Eye (tissue), 1 donor: ENCODE results near the gene TENM4.
"Not testable (repeated sequence)": the region's sequence is repeated elsewhere in the genome, so short reads cannot be mapped to it uniquely, and the experiment has no call there.

Experiments
- DNase-seq: peaks from one replicate; pipeline ENCODE4 v3.0.0-alpha.2; 2015

Gene TENM4

DNA sequence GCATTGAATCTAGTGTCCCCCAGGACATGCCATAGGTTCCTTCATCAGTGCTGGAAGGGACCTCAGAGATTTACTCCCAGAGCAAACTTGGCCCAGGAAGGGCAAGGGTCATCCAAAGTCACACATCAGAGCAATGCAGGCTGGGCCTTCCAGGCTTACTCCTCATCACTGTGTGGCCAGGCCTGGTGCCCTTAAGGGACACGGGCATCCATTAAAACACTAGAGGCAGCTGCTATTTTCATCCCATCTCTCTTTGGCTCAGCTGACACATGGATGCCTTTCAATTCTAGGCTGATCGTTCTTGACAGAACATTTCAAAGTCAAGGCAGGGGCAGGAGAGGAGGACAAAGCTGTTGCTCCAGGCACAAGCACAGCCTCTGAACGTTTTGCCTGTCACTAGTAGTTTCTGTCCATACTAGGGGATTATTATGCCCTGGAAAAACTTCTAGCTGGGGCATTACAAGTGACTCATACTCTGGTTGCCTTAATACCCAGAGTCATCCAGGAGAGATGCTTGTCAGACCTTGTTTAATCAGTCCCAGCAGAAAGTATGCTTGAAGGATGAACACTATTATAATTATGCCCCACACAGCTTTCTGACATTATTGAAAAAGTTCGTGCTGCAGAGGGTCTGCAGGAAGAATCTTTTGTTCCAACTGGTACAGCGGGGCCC lies 240.3 kb downstream of the TENM4 start:
- DNase-seq = no peak

DNA sequence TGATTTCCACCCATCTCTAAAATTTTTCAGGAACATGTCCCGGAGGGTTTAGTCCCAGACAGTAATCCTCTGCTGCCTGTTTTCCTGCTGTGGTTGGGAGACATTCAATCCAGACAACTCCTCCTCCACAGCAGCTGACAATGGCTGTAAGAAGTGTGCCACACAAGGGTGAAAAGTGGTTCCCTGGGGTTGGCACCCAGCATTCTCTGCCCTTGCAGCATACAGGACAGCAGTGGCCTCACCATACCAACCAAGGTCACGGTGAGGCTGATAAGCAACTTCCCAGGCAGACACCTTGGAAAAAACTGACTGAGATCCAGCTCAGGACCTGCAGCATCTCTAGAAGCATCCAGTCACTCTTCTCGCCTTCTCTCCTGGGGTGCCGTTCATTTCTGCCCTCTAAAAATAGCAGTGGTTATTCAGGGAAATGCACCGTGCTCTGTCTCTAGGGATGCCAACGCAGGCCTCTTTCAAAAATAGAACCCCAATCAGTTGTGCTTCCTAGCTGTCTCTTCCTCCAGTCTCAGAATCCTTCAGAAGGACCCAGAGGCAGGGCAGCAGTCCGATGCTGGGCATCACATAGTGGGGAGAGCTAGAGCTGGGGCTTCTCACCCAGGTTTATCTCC lies 241.0 kb downstream of the TENM4 start:
- DNase-seq = no peak

DNA sequence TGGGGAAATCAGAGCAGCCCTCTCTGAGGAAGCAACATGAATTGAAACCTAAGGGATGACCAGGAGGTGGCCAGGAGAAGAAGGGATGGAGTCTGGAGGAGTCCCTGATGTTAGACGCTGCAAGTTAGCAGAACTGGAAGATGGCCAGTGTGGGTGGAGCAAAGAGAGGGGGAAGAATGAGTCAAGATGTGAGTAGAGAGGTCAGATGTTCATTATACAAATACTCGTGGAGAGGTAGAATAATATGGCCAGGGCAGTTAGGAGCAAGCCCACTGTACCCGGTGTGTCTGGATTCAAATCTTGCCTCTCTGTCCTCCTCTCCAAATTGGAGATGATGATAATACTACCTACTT lies 242.0 kb downstream of the TENM4 start:
- DNase-seq = no peak

DNA sequence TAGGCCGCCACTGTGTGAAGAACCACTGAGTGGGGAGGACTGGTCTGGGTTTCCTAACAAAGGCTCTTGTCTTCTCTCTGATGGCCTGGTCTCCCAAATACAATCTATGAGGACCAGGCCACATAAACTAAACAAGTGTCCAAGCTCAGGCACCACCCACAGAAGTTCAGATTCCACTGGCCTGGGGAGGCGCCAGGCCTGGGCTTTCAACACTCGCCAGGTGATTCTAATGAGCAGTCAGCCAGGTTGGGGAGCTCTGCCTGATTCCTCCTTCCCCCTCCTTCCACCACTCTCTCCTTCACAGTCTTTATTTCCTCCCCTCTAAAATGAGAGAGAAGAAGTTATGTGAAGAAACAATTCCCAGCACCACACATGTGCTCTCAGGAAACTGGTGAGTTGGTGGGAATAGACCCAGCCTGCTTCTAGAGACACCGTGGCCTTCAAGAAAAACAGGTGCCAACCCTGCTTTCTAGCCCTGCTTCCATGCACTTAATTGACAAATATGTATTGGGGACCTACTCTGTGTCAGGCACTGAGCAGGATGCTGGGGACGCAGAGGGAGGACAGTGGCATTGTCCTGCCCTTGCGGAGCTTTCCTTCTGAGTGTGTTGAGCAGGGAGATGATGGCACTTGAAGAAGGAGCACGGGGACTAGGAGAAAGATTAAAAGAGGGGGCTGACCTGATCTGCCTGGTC lies 242.5 kb downstream of the TENM4 start:
- DNase-seq = no peak

DNA sequence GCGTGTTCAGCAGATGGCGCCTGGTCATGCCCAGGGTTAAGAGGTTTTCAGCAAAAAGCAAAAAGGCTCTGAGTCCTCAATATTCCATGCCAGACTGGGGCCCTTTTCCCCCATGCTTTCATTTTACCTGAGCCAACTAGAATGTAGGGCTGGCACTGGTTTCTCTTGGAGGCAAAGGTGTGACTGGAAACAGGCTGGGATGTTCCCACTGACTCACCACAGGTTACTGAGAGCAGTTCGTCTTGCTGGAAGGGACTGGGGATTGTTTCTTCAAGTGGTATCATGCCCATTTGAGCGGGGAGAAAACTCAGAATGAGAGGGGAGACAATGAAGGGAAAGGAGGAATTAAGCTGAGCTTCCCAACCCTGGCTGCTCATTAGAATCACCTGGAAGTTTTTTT lies 243.9 kb downstream of the TENM4 start:
- DNase-seq = no peak

DNA sequence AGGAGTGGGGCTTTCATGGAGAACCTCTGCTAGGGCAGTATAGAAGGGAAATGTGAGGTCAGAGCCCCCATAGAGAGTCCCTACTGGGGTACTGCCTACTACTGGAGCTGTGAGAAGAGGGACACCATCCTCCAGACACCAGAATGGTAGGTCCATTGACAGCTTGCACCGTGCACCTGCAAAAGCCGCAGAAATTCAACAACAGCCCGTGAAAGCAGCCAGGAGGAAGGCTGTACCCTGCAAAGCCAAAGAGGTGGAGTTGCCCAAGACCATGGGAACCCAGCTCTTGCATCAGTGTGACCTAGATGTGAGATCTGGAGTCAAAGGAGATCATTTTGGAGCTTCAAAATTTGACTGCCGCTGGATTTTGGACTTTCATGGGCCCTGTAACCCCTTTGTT lies 245.6 kb downstream of the TENM4 start:
- no peak for DNase-seq

DNA sequence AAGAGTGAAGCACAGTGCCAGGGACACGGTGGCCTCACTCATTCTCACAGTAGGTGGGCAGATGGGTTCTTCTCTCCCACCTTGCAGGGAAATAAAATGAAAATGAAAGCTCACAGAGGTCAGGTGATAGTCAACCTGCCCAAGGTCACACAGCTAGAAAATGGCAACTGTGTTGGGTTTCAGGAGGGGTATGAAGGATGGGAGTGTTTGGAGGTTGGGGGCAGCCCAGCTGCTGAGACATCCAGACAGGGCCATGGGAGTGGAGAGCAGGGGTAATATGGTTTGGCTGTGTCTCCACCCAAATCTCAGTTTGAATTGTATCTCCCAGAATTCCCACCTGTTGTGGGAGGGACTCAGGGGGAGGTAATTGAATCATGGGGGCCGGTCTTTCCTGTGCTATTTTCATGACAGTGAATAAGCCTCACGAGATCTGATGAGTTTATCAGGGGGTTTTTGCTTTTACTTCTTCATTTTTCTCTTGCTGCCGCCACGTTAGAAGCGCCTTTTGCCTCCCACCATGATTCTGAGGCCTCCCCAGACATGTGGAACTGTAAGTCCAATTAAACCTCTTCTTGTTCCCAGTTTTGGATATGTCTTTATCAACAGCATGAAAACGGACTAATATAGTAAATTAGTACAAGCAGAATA lies 247.0 kb downstream of the TENM4 start:
- no peak for DNase-seq

DNA sequence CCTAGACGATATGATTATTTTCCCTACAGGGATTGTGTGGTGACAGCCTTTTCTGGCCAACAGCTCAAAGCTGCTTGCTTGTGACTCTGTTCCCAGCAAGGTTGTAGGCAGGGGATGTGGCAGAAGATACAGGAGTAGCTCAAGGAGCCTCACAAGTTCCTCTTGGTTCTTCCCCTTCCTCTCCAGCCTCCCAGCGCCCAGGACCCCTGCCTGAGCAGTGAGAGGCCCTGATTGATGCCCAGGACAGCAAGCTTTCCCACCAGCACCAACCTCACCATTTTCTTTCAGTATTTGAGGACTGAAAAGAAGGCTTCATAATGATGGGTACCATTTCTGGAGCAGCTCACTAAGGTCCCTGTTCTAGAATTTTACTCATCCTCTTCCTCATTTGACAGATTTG lies 248.0 kb downstream of the TENM4 start:
- no peak for DNase-seq

DNA sequence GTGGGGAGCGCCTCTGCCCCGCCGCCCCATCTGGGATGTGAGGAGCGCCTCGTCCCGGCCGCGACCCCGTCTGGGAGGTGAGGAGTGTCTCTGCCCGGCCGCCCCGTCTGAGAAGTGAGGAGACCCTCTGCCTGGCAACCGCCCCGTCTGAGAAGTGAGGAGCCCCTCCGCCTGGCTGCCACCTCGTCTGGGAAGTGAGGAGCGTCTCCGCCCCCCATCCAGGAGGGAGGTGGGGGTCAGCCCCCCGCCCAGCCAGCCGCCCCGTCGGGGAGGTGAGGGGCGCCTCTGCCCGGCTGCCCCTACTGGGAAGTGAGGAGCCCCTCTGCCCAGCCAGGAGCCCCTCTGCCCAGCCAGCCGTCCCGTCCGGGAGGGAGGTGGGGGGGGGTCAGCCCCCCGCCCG lies 249.1 kb downstream of the TENM4 start:
- DNase-seq = not testable (repeated sequence)

DNA sequence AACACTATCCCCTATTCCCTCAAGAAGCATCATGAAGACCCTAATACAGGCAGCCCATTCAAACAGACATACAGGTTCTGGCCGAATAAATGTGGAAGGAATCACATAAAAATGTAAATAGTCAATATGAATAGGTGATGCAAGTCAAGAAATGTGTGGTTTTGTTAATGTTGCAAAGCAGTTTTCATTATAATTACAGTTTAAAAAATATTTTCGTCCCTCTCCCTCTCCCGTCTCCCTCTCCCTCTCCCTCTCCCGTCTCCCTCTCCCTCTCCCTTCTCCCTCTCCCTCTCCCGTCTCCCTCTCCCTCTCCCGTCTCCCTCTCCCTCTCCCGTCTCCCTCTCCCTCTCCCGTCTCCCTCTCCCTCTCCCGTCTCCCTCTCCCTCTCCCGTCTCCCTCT lies 250.3 kb downstream of the TENM4 start:
- DNase-seq = not testable (repeated sequence)

DNA sequence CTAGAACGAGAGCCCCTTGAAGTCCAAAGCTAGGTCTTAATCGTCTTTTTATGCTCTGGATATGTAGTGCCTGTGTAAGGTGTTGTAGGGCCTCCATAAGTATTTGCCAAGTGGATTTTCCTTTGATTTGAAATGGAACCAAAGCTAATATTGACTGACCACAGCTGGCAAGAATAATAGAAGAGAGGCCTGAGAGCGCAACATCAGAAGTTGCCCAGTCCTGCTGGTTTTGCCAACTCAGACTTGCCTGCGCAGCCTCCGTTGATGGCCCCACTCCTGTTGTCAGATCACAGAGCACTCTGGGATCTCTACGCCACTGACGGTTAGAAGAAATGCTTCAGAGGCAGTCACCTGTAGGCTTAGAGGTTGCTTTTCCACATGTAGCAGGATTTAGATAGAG lies 251.2 kb downstream of the TENM4 start:
- DNase-seq = no peak

DNA sequence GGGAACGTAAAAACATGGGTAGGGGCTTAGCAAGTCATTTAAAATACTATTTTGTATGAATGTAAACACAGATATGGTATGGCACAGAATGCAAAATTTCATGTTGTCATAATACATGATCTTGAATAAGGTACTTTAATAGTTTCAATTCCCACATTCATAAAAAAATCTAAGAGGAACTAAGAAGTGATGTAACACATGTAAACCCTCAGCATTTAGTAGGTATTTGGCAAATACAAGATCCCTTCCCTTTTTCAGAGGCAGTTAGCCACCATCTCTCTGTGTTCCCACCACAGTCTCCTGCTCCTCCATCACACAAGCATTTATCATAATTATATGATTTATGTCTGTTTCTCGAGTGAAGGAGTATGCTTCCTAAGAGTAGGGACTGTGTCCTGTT lies 251.8 kb downstream of the TENM4 start:
- no peak for DNase-seq

DNA sequence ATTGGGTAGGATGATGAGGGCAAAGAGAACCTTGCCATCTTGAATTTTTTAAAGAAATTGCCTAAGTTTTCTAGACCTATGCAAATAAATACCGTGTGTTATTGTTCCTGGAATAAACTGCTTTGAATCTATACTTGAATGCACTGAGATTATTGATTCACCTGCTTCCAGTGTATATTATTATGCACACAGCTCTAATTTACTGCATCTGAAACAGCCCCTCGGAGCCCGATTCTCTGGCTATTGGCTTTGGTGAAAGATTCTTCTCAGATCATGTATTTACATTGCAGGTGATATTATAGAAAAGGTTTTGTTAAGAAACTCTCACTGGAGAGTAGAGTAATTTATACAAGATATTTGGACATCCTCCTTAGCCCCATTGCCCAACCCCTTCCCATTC lies 254.2 kb downstream of the TENM4 start:
- DNase-seq = no peak

DNA sequence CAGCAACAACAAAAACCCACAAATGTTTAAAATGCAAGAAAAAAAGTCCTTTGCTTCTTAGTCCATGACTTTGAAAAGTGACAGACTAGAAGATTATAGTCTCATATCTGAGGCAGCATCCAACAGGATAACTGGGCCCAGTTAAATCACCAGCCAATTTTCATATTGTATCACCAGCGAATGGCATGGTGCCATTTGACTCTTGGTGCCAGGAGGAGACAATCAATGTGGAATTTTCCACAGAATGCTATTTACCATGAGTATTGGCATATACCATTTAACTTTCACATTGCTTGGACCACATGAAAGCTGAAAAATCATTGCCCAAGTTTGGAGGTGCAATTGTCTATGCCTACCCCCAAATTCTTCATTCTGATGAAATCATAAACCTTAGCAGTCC lies 255.5 kb downstream of the TENM4 start:
- no peak for DNase-seq

DNA sequence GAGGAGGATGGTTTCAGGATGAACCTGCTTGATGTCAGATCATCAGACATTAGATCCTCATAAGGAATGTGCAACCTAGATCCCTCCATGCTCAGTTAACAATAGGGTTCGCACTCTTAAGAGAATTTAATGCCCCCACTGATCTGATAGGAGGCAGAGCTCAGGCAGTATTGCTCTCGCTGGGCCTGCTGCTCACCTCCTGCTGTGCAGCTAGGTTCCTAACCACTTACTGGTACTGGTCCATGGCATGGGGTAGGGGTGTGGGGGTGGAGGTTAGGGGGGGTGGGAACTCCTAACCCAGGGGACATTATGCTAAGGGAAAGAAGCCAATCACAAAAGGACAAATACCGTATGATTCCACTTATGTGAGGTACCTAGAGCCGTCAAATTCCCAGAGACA lies 256.5 kb downstream of the TENM4 start:
- DNase-seq = no peak

DNA sequence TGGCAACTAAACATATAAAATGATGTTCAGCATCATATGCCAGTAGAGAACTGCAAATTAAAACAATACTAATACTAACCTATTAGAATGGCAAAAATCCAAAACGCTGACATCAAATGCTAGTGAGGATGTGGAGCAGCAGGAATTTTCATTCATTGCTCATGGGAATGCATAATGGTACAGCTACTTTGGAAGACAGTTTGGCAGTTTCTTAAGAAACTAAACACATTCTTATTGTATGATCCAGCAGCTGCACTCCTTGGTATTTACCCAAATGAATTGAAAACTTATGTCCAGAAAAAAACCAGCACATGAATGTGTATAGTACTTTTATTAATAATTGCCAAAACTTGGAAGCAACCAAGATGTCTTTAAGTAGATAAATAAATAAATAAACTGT lies 258.0 kb downstream of the TENM4 start:
- DNase-seq = no peak

DNA sequence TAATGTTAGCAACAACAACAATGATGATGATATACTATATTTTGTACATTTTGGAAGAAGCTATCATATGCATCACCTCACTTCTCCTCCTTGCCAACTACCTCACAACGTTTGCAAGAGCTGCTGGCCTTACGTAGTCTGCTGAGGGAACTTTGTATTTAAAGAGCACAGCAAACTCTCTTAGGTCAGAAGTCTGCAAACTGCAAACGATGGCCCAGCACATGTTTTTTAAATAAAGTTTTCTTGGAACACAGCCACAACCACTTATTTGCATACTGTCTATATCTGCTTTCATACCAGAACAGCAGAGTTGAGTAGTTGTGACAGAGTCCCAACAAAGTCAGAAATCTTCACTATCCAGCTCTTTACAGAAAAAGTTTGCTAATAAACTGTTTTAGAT lies 261.7 kb downstream of the TENM4 start:
- DNase-seq = no peak

DNA sequence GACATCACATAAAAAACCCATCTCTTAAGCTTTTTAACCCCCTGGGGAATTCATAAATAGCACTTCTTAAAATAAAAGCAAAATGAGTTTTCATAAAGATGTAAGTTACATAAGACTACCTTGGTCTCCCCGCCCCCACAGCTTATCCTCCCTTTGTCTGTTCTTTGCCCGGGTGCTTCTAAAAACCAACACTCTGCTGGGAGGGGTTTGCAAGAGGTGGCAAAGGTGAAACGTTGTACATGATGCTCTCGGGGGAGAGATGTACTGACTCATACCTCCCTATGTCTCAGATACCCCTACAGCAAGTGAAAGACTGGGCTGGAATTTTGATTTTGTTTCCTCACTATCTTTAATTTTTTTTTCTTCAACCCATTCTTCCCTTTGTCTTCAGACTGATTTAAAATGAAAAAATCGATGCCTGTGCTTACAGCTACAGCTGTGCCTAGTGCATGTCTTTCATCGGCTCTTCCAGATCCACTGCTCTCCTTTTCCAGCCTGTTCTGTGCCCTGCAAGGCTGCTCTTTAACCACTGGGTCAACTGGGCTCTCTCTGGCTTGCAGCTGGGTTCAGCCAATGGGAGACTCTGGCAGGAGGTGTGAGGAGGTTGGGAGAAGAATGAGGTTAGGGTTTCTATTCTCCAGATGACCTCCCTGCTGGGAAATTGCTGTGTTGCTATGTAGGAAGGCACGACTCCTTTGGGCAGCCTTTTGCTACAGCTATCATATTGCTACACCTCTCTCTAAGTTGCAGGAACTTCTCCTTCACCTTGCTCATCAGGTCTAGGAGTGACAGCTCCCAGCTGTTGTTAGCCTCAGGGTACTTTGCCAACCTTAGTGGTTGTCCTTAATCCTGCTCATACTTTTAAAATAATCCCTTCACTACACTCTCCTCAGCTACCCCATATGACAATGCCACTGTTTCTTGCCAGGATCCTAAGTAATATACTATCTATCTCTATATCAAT lies 266.5 kb downstream of the TENM4 start:
- peak; percentile 22 for DNase-seq

DNA sequence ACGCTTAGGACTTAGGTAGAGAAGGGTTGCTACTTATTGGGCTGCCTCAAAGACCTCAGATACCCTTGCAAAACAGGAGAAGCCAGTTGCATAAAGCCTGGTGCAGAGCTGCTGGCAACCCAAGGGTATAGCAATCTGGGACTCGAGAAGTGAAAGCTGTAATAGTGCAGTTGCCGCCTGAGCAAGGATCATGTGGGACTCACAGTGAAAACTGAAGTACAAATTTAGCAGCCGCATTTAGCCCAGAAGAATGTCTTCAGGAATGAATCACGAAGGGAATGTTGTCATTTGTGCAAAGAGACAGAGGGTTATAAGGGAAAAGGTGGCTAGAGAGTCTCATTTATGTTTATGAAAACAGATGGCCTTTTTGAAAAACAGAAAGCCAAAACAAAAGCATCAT lies 267.2 kb downstream of the TENM4 start:
- DNase-seq = peak; percentile 23

DNA sequence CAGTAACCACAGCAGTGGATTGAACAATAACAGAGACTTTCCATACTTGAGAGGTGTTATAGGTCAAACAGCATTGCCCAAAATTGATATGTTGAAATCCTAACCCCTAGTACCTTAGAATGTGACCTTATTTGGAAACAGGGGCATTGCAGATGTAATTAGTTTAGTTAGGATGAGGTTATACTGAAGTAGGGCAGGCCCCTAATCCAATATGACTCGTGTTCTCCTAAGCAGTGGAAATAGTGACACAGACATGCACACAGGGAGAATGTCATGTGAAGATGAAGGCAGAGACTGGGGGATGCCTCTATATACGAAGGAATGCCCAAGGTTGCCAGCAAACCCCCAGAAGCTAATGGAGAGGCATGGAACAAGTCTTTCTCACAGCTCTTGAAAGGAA lies 270.5 kb downstream of the TENM4 start:
- no peak for DNase-seq

DNA sequence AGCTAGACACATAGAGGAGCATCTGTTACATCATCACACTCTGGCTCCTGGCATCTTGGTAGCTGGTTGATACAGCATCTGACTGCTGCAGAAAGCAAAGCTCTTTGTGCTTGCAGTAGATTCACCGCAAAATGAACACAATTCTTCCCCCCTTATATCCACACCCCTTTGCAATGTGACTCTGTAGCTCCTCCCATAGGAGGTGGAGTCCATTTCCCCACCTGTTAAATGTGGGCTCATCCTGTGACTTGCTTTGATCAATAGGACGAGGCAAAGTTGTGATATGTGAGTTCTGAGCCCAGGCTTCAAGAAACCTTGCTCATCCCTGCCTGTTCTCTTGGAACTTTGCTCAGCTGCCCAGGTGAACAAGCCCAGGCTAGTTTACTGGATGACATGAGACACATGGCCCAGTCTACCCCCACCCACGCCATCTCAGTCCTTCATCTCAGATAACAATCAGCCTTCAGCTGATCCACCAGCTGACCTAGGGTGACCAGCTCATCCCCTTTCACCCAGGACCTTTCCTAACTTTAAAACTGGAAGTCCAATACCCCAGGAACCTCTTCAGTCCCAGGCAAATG lies 272.2 kb downstream of the TENM4 start:
- no peak for DNase-seq

DNA sequence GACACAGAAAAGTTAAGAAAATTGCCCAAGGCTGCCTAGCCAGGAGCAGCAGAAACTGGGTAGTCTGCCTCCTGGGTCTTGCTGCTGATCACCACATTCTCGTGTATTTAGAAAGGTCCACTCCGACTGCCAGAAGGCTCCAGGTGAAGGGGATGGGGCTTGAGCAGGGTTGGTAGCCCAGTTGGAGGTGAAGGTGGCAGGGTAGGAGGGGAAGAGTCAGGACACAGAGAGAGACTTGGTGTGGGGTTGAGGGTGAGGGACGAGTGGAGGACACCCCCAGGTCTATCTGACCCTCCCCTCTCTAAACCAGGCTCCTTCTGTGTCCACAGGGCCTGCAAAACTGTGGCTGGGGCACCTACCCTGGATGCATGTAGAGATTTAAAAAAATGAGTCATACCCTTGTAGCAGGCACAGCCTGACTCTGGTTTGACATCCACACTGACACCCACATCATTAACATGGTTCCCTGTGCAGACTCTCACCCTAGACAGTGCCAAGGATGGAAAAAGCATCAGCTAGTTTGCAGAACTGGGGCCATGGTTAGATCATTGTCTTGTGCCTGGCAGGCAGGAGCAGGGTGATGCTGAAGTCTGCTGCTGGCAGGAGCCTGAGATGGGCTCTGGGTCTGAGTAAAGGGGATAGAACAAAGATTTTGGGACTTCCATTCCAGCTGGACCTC lies 273.2 kb downstream of the TENM4 start:
- no peak for DNase-seq
